GM18858 (cell line): ENCODE data around the gene PTH.

Experiments
- ATAC-seq: cut with Tn5 transposase; IDR thresholded peaks from one replicate; pipeline ENCODE4 v1.9.1; 2021; ENCODE audit not compliant: unreplicated experiment

PTH gene

DNA sequence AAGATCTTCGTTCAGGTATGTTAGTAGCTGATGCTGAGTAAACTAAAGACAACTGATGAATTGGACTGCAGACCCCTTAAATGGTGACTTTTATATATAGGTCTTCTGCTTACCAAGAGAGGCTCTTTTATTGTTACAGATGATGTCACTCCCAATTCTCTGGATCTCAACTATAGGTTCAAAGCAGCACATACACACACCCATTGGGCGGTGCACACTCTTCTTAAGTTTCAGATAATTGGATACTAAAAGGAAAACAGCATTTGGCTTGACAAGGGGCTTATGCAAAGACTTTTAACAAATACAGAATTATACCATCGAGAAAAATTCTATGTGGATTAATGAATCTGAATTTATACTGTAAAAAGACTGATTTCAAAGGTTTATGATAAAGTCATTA lies at the start of gene PTH:
Gene PTH, minus strand, starts transcription at position 69 of the 400 bp plus-strand sequence. CDS start 3,142 bp downstream, outside the sequence.
- ATAC-seq = no peak

DNA sequence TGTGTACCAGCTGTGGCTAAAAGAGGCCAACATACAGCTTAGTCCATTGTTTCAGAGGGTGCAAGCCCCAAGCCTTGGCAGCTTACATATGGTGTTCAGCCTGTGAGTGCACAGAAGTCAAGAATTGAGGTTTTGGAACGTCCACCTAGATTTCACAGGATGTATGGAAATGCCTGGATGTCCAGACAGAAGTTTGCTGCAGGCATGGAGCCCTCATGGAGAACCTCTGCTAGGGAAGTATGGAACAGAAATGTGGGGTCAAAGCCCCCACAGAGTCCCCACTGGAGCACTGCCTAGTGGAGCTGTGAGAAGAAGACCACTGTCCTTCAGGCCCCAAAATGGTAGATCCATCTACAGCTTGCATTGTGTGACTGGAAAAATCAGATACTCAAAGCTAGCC lies 42.2 kb upstream of the PTH start:
- no peak for ATAC-seq

DNA sequence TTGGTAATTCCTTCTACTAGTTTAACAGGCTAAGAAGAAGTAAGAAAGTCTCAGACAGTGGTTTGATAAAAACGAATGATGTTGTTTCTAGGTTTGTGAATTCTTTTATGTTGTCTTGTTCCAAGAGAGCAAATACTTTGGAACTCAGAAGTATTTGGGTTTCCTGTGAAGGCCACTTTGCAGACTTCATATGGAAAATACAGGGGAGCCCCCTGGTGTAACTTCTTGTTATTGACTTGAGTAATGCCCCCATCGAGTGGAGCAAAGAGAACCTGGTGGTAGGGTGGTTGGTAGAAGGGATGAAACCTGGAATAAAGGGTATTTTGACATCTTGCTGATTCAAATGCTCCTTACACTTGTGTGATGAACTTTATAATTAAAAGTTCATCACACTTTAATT lies 40.0 kb upstream of the PTH start:
- ATAC-seq = no peak

DNA sequence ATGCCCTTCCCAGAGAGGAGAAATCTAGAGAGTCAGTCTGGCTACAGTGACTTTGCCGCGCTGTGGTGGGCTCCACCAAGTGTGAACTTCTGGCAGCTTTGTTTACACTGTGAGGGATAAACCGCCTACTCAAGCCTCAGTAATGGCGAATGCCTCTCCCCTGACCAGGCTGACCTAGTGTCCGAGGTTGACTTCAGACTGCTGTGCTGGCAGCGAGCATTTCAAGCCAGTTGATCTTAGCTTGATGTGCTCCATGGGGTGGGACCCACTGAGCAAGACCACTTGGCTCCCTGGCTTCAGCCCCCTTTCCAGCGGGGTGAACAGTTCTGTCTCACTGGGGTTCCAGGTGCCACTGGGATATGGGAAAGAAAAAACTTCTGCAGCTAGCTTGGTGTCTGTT lies 38.6 kb upstream of the PTH start:
- ATAC-seq = no peak

DNA sequence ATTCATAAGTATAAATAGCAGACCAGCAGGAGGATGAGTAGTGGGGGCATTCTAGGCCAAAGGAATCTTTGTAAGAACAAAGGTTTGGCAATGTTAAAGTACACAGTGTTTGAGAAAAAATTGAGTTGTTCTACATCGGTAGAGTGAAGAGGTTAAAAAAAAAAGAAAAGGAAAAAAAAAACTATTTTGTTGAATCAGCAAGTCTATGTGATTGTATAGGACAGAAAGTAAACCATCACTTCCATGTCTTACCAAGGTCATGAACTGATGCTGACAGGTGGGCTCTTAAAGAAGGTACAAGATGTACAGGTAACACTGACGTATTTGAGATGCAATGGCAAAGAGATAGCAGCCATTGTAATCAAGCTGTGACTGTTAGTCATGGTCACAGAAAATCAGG lies 29.5 kb upstream of the PTH start:
- ATAC-seq = no peak

DNA sequence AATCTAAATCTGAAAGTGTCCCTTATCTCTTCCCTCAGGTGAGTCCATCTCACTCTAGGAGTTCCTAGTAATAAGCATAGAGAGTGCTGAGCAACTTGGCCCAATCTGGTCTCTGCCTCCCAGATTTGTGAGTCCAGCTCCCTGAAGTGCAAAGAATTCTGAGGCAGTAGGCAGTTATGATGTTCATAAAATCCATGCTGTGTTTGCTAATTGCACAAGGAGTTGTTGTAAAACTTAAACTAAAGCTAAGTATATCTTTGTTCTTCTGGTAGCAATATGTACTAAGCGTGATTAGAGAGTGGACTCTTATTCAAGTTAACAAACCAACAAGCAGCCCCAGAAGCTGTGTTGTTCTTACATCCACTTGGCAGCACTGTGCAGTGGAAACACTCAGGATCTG lies 7.6 kb upstream of the PTH start:
- ATAC-seq = no peak

DNA sequence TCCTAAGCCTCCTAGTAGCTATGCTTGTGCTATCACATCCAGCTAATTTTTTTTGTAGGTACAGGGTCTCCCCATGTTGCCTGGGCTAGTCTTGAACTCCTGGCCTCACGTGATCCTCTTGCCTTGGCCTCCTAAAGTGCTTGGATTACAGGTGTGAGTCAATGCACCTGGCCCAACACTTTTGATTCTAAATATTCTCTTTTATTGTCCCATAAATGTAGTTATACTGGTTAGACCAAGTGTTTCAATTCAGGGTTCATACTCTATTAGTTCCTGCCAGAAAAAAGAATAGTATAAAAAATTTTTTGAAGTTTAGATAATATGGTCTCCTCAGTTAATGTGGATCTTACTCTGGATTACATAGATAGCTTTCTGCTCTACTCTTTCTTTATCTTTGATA lies 6.7 kb upstream of the PTH start:
- ATAC-seq = no peak

DNA sequence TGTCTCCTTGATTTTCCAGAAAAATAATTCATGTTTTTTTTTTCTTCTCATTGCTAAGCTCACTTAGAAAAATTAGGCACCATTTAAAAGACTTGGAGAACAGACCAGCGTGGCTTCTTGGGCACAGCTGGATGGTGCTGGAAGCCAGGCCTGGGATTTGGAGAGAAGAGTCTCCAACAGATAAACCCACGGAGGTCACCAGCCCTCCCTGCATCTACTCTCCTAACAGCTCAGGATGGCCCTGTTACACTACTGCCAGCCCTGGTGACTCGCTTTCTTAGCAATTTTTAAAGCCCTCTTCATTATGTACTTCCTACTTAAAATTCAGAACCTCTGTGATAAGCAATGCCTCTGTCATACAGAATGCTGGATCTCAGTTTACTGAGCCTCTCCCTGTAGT lies 1.7 kb downstream of the PTH start:
- ATAC-seq = no peak

DNA sequence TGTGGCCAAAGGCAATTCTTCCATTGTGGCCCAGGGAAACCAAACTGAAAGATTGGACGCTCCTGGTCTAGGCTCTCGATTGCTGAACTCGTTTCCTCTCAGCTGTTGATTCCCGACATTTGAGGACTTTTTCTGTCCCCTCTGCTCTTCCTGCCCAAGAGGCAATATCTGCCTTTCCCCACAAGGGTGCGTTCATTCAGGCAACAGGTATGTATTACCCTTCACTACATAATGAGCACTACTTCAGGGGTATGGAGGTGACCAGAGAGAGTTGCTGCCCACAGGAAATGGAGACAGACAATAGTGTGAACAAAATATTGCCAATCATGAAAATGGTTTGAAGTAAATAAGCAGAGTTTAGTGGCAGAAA lies 8.2 kb downstream of the PTH start:
- no peak for ATAC-seq

DNA sequence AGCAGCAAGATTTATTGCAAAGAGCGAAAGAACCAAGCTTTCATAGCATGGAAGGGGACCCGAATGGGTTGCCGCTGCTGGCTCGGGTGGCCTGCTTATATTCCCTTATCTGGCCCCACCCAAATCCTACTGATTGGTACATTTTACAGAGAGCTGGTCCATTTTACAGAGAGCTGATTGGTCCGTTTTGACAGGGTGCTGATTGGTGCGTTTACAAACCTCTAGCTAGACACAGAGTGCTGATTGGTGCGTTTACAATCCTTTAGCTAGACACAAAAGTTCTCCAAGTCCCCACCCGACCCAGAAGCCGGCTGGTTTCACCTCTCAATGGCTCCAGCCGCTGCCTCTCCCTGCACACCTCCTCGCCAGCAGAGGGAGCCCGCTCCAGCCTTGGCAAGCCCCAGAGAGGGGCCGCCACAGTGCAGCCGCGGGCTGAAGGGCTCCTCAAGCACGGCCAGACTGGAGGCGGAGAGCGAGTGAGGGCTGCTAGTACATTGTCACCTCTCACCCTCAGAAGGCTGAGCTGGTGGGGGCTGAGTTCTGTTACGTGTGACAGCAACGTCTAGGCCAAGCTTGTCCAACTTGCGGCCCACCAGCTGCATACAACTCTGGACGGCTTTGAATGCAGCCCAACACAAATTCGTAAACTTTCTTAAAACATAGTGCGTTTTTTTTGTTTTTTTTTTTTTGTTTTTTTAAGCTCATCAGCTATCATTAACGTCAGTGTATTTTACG lies 8.7 kb downstream of the PTH start:
- no peak for ATAC-seq

DNA sequence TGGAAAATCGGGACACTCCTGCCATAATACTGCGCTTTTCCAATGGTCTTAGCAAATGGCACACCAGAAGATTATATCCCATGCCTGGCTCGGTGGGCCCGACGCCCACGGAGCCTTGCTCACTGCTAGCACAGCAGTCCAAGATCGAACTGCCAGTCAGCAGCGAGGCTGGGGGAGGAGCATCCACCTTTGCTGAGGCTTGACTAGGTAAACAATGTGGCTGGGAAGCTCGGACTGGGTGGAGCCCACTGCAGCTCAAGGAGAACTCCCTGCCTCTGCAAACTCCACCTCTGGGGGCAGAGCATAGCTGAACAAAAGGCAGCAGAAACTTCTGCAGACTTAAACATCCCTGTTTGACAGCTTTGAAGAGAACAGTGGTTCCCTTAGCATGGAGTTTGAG lies 15.6 kb downstream of the PTH start:
- no peak for ATAC-seq

DNA sequence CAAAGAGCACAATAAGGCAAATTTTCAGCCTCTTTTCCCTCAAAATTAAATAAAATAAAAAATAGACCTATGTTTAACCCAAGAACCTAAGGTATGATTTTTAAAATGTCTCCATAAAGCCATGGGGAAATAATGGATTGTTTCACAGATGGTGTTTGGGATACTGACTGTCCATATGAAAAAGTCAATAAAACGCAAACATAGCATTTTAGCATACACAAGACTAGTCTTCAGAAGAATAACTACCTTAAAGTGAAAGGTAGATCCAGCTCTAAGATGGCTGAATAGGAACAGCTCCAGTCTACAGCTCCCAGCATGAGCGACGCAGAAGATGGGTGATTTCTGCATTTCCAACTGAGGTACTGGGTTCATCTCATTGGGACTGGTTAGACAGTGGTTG lies 16.1 kb downstream of the PTH start:
- no peak for ATAC-seq

DNA sequence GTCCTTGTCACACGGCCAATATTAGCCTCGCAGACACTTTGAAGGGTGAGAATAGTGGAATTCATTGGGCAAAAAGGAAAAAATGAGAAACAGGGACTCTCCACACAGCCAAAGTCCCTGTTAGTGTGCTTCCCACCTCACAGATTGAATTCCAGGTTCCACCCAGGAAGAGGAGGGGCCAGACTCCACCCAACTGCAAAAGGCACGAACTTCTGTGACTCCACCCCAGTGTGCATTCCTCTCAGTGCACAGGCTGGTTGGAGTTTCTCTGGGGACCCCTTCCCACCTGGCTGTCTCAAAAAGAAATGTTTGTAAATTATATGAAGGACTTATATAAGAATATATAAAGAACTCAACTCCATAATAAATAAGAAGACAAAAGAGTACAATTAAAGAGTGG lies 20.7 kb downstream of the PTH start:
- ATAC-seq = no peak

DNA sequence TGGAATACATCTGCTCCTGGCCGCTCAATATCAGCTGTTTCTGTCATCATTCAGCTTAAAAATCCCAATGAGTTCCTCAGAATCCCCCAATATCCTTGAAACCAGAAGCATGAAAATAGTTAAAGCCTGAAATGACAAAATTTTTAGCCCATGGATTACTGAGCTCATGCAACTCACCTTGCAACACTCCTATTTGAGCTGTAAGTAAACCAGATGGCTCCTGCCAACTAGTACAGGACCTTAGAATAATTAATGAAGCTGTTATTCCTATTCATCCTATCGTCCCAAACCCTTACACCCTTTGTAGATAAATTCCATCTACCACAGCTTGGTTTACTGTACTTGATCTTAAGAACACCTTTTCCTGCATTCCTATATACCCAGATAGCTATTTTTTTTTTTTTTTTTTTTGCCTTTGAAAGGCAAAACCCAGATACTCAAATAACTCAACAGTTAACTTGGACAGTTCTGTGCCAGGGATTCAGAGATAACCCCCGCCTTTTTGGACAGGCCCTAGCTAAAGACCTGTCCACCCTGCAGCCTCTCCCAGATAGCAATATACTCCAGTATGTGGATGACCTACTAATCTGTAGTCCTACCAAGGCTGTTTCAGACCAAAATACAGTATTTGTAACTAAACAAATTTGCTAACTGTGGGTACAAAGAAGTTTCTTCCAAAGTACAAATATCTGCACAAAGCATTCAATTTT lies 22.6 kb downstream of the PTH start:
- ATAC-seq = no peak

DNA sequence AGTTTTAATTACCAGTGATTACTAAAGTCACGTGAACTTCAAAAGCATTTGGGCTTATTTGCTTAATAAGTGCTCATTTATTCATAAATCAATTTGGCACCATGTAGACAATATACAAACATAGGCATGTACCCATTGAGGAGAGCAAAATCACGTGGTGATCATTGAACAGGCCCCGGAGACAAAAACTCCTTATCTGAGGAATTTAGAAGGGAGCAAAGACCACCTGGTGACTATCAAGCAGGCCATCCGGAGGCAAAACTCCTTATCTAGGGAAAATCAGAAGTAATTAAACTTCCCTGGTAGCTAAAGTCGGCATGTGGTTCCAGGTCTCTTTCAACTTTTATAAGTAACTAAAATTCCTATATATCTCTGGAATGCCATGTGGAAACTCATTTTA lies 27.0 kb downstream of the PTH start:
- ATAC-seq = no peak

DNA sequence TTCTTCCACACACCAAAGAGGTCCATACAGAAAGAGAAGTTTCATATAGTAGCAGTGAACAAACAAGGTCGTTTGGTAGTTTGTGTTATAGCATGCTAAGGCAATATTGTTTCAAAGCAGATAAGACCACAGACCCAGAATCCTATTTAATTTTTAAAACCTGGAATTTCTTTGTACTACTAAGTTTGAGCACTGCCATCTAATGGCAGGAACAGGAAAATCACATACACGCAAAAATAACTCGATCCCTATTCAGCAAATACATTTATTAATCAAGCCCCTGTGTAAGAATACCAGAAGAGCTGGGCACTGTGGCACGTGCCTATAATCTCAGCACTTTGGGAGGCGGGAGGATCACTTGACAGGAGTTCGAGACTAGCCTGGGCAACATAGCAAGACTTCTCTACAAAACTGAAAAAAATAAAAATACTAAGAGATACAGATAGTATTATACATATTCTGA lies 29.9 kb downstream of the PTH start:
- no peak for ATAC-seq

DNA sequence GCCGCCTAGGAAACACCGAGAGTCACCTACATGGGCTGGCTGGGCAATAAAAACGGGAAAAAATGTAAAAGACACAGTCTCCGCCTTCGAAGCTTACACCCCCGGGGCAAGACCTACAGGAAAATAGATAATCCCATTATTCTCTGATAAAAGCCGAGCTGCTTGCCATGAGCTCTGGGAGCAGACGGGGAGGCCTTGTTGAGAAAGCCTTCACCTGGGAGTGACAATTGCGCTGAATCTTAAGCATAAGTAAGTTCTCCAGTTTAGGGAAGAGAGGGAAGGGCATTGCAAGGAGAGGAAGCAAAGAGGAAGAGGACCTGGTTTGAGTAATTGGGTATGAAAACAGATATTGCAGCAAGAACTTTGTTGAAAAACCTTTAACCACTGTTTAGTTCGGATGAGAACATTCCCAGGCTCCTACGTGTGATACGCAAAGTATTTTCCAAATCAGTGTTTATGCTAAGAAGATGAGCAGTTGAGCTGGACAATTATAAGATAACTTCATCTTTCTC lies 32.0 kb downstream of the PTH start:
- ATAC-seq = no peak

DNA sequence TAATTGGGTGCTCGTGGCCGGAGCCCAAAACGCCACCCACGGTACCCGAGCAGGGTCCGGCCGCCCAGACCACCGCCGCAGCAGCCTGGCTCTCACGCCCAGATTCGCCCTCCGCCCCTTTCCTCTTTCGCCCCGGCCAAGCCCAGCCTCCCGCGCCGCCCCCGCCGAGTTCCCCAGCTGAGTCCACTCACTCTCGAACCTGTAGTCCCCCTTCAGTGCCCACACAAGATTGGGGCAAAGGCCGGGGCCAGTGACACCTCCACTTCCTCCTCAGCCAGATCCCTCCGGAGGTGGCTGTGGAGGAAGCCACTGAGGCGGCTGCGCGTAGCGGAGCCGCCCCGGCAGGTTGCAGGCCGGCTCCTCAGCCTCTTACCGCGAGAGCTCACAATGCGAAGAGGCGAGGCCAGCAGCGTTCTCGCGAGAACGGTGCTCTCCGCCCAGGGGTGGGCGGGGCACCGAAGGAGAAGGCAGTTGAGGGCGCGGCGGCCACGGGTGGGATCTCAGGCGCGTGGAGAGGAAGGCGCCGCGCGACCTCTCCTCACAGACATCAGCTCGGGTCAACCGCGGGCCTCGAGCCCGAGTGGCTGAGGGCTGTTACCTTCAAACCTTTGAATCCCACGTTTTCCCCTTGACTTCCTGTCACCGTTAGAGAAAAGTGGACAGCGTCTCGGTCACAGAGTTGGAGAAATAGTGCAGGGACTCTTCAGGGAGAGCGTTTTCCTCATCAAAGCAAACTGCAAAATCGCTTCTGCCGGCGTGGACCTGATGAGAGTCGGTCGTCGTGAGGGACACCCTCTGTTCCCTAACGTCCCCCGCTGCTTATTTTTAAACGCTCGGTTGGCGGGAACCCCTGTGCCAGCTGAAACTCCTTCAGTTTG lies 32.7 kb downstream of the PTH start, which contains the start of gene BTBD10:
Gene BTBD10, minus strand, starts transcription at position 322 of the 878 bp plus-strand sequence. CDS start 18,098 bp downstream, outside the sequence.
- ATAC-seq = peak; percentile 98

DNA sequence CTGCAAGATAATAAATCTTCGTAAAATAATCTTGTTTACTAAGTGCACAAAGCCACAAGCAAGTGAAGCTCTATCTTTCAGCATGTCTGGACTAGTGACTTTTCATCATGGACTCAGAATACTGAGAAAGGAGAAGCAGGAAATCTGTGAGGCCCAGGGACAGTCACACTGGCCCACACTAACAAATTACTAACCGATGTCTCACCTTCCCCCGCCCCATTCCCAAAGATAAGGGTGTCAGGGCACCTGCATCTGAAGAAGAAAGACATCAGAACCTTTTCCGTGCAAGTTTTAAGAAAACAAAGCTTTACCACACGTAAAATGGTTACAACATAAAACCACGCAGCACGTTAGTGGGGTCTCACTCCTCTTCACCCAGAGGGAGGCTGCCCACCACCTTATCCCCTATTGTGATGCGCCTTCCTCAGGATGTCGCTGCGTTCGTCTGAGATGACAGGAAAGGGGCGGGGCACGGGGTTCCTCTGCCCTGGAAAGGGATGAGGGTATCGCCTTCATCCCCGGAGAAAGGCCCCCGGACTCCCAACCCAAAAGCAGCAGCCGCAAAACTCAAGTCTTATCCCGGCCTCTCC lies 33.4 kb downstream of the PTH start:
- ATAC-seq = peak; percentile 11

DNA sequence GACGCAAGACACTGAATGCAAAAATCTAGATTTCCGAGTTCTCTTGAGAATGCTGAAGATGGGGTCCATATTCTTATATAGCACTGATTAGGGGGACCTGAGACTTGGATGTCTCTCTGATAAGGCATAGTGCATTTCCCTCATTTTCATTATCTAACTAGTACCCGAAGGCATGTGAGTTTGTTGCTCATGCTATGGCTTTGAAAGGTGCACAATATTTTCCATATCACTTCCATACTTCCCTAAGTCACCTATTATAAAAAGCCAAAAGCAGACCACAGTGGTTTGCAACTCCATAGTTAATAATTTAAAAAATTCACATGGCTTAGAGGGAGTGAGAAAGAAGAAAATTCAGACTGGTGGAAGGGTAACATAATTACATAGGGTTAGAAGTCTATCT lies 34.5 kb downstream of the PTH start:
- ATAC-seq = no peak

DNA sequence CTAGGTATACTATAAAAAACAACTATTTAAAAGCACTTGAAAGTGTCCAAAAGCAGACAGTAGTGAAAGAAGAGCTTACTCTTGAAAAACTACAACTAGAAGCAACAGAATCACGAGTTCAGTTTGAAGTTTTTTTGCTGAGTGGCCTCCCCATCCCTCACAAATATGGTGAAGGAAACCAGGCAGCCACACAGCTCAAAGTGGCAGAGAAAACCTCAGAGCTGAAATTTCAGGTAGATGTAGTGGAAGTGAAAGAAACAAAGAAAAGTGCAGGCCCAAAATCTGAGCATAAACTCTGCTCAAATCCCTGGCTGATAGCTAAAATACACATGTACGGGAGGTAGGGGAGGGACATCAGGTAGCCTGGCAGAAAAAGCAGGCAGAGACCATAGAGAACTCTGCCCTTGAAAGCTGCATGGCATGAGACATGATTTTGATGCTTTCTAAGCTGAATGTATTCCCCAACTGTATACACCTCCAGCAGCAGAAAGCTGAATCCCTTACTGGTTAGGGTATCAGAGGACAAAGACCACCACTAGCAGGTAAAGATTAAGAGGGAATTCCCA lies 44.9 kb downstream of the PTH start:
- no peak for ATAC-seq
